NK-92 (cell line): Measurements from ENCODE around the gene WFDC6.

ENCODE experiments used
- DNase-seq: peaks from one replicate; lab custom pipeline; 2025; ENCODE audit not compliant: unreplicated experiment; lab: John Stamatoyannopoulos, UW

Gene WFDC6

GRCh38 chr20:45518282-45518681 lies 21.0 kb downstream of the WFDC6 start:
- no peak for DNase-seq

- no peak for DNase-seq
Measured at GRCh38 chr20:45515147-45515913, 24.0 kb downstream of the WFDC6 start, which contains the start of gene SPINT3. Gene SPINT3, minus strand, starts transcription at chr20:45515622. Its CDS starts 14 bp downstream, at chr20:45515608.

- DNase-seq = no peak
Measured at GRCh38 chr20:45510242-45510862, 28.9 kb downstream of the WFDC6 start.

GRCh38 chr20:45509091-45509490 lies 30.2 kb downstream of the WFDC6 start:
- DNase-seq = no peak

GRCh38 chr20:45508068-45508886 lies 31.0 kb downstream of the WFDC6 start:
- DNase-seq = no peak

- no peak for DNase-seq
Measured at GRCh38 chr20:45507011-45507820, 32.1 kb downstream of the WFDC6 start.

GRCh38 chr20:45506398-45506797 lies 32.9 kb downstream of the WFDC6 start:
- DNase-seq = no peak

GRCh38 chr20:45503403-45503802 lies 35.9 kb downstream of the WFDC6 start:
- DNase-seq = no peak

GRCh38 chr20:45502561-45502960 lies 36.7 kb downstream of the WFDC6 start:
- no peak for DNase-seq

GRCh38 chr20:45501600-45501999 lies 37.7 kb downstream of the WFDC6 start:
- no peak for DNase-seq

- no peak for DNase-seq
Measured at GRCh38 chr20:45500022-45500421, 39.3 kb downstream of the WFDC6 start.

GRCh38 chr20:45497971-45498494 lies 41.2 kb downstream of the WFDC6 start:
- DNase-seq = no peak

- DNase-seq = no peak
Measured at GRCh38 chr20:45496166-45496565, 43.1 kb downstream of the WFDC6 start.

- no peak for DNase-seq
Measured at GRCh38 chr20:45495501-45495941, 43.8 kb downstream of the WFDC6 start.

GRCh38 chr20:45489083-45489531 lies 50.2 kb downstream of the WFDC6 start:
- DNase-seq = no peak

GRCh38 chr20:45487231-45487635 lies 52.0 kb downstream of the WFDC6 start:
- no peak for DNase-seq

GRCh38 chr20:45485388-45485787 lies 53.9 kb downstream of the WFDC6 start:
- DNase-seq = no peak

- no peak for DNase-seq
Measured at GRCh38 chr20:45484676-45485075, 54.6 kb downstream of the WFDC6 start.
